RWPE1 (cell line): ENCODE results near the gene USP7.

Experiments used
- CTCF ChIA-PET: fragments of 350-600 bp; sonication (Branson Sonifier 250); formaldehyde crosslinking; extraction: SDS; loops from one replicate; lab custom pipeline; 2021; lab: Yijun Ruan, JAX
- POLR2A ChIA-PET: fragments of 400-600 bp; formaldehyde crosslinking; extraction: SDS; loops from one replicate; lab custom pipeline; 2020; ENCODE audit warnings: antibody characterized with exemption; ENCODE audit not compliant: low non-redundant PET; lab: Yijun Ruan, JAX
- DNase-seq: peaks from one replicate; pipeline ENCODE4 v3.0.0; 2012; ENCODE audit warnings: low spot score
- H3K27ac ChIP-seq: fragments of 450-650 bp; 2 replicates; pipeline ENCODE4 v1.5.1; 2017
- CTCF ChIP-seq: fragments of 450-650 bp; conservative IDR thresholded peaks from 2 replicates; pipeline ENCODE4 v1.5.1; 2017; ENCODE audit warnings: low read depth, mild to moderate bottlenecking

USP7 gene

GRCh38 chr16:8900343-8900742, 63.4 kb downstream of the USP7 start:
- TF ChIP-seq CTCF, result no peak
- no peak overlapping the region for H3K27ac ChIP-seq
- no peak for DNase-seq
- POLR2A ChIA-PET, result no interaction called here
- CTCF ChIA-PET, result interaction anchor here (0.7 to 0.9 kb wide), 2 partner anchors 11 to 54 kb away, joined by 3 to 5 read pairs; no protein-coding TSS in a partner anchor

- no peak overlapping the region for H3K27ac ChIP-seq
- TF ChIP-seq CTCF, result no peak
- DNase-seq, result no peak
- ChIA-PET POLR2A (no interaction called here), CTCF (interaction anchor here (0.6 kb wide), 1 partner anchor 12 kb away, joined by 6 read pairs; no protein-coding TSS in a partner anchor)
Observed at GRCh38 chr16:8899709-8900317, 63.9 kb downstream of the USP7 start.

GRCh38 chr16:8898660-8899318, 64.9 kb downstream of the USP7 start:
- TF ChIP-seq CTCF, result no peak
- CTCF ChIA-PET, result interaction anchor here (0.6 to 1.9 kb wide), 2 partner anchors 13 to 19 kb away, joined by 5 to 6 read pairs; no protein-coding TSS in a partner anchor
- POLR2A ChIA-PET, result no interaction called here

GRCh38 chr16:8894736-8895334, 68.9 kb downstream of the USP7 start:
- no peak for DNase-seq
- ChIA-PET CTCF (interaction anchor here (1.4 kb wide), 1 partner anchor 14 kb away, joined by 5 read pairs; no protein-coding TSS in a partner anchor), POLR2A (no interaction called here)
- no peak overlapping the region for H3K27ac ChIP-seq
- TF ChIP-seq CTCF, result no peak

More at GRCh38 chr16:8898660-8899318, 64.9 kb downstream of the USP7 start:
- DNase-seq, result no peak
- H3K27ac ChIP-seq, result no peak overlapping the region

GRCh38 chr16:8893976-8894690, 69.6 kb downstream of the USP7 start:
- no peak for DNase-seq
- POLR2A ChIA-PET, result no interaction called here
- no peak for TF ChIP-seq CTCF
- no peak overlapping the region for H3K27ac ChIP-seq
- CTCF ChIA-PET, result interaction anchor here (1.5 kb wide), 1 partner anchor 17 kb away, joined by 7 read pairs; no protein-coding TSS in a partner anchor

- H3K27ac ChIP-seq, result no peak overlapping the region
- no peak for TF ChIP-seq CTCF
- POLR2A ChIA-PET, result no interaction called here
- CTCF ChIA-PET, result interaction anchor here (1.5 kb wide), 1 partner anchor 18 kb away, joined by 7 read pairs; no protein-coding TSS in a partner anchor
- DNase-seq, result no peak
Observed at GRCh38 chr16:8893426-8893825, 70.3 kb downstream of the USP7 start.
